GM19397 (cell line): ENCODE data around the gene ZBTB24.
"Not testable (repeated sequence)": the region's sequence is repeated elsewhere in the genome, so short reads cannot be mapped to it uniquely, and the experiment has no call there.

Experiments
- ATAC-seq: cut with Tn5 transposase; IDR thresholded peaks from one replicate; pipeline ENCODE4 v1.9.1; 2021; ENCODE audit warnings: mild to moderate bottlenecking, moderate library complexity; ENCODE audit not compliant: unreplicated experiment

ZBTB24 gene

DNA sequence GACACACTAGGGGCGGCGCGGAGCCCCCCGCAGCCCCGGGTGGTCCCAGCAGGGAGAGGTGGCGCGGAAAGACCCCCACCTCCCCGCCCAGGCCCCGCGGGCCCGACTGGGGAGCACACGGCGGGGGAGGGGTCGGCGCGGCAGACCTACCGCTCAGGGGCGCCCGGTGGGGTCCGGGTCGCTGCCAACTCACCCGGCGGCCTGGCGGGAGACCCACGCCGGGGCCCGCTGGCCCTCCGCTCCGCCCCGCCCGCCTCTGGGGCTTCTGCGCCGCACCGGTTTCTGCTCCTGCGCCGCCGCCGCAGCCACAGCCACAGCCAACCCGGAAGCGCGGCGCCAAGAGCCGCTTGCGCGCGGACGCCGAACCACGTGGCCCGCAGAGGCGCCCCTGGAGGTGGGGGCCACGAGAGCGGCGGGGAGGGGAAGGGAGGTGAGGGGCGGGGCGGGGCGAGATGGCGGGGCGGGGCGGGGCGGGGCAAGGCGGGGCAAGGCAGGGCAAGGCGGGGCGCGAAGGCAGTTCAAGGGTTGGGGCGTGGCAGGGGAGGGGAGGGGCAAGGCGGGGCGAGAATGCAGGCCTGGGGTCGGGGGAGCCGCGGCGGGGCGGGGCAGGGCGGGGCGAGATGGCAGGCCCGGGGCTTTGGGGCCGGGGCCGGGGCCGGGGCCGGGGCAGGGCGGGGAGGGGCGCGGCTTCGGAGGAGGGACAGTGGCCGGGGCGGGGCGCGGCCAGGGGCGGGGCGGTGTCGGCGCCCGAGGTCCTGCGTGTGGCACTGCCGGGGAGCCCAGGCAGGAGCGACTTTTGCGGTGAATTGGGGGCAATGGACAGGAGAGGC, at the start of gene ZBTB24:
Gene ZBTB24 (minus strand): TSS at position 315 of the 830 bp plus-strand sequence. CDS start 1,193 bp downstream, outside the sequence.
- ATAC-seq: peak; percentile 92

DNA sequence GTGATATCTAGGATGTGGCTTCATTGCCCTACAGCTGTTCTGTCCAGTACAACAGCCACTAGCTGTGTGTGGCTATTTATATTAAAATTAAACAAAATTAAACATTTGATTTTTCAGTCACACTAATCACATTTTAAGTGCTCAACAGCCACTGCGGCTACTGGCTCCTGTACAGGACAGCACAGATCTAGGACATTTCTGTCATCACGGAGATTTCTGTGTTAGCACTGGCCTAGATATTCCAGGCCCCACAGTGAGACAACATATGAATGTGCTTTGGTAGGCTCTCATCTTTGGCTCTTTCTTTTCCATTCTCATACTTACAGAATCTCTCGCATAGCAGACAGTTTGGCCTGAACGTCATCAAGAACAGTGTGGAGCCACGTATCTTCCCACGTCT, 48.4 kb upstream of the ZBTB24 start:
- no peak for ATAC-seq

DNA sequence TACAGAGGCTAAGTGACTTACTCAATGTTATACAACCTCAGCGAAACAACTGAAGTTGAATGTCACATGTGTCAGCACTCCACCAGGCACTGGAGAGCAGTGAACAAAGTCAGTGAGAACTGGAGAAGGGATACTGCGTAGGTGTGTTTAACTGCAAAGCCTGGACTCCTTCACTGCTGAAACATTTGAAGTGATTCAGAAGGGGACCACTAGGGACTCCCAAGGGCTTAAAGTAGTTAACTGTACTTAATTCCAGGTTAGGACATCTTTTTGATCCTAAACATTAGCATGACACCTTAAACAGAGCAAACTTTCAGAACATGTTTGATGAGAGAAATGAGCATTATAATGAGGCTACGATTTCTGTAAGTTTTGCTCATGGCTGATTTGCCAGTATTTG, 45.0 kb upstream of the ZBTB24 start:
- ATAC-seq: no peak

DNA sequence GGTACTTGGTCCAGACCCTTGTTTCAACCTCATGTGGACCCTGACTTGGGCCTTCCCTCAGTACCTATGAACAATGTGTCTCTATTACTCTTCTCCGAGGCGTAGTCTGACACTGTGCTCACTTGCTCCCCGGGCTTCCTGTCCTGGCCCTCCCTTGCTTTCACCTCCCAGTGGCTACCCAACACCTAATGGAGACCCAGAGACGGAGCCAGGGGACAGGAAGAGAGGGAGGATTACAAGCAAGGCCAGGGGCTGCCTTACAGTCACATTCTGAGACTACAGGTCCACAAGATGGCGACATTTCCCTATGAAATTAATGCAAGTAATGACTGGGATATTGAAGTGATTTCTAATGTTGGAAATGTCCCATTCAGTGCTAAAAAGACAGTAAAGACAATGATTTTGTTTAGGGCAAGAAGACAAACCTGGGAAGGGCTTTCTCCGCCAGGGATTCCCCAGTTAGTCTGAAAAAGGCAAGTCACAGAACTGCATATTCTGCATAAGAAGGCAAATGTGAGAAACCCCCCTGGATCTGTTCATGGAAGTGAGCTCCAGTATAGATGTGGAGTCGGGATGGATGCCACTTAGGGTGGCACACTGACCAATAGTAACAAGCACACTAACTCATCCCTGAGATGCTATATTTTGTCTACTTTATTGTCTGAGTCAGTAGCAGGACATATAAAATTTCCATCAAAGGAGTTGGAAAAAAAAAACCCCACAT, 44.0 kb upstream of the ZBTB24 start:
- peak; percentile 55 for ATAC-seq

DNA sequence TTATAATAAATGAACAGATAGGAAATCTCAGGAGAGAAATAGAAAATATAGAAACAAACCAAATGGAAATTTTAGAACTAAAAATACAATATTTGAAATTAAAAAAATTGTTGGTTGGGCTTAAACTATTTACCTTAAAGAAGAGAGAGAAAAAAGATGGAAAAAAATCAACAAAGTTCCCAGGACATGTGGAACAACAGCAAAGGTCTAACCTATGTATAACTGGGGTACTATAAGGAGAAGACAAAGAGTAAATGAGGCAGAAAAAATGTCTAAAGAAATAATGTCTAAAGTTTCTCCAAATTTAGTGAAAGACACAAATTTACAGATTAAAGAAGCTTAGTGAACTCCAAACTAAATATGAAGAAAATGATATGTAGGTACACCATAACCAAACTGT, 41.1 kb upstream of the ZBTB24 start:
- no peak for ATAC-seq

DNA sequence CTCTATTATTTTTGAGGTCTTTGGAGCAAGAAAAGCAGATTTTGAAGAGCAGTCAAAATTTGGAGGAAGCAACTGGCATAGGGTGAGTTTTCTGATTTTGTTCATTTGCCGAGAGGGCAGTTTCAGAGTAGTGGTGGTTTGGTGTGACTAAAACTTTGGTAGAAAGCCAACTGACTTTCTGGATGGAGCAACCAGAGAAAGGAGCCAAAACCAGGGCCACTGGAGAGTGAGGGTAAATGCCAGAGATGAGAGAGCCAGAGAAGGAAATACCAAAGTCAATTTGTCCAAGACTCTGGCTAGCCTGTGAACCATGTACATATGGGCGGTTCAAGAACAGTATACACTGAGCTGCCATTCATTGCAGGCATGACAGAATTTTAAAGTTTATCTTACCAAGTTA, 40.5 kb upstream of the ZBTB24 start:
- no peak for ATAC-seq

DNA sequence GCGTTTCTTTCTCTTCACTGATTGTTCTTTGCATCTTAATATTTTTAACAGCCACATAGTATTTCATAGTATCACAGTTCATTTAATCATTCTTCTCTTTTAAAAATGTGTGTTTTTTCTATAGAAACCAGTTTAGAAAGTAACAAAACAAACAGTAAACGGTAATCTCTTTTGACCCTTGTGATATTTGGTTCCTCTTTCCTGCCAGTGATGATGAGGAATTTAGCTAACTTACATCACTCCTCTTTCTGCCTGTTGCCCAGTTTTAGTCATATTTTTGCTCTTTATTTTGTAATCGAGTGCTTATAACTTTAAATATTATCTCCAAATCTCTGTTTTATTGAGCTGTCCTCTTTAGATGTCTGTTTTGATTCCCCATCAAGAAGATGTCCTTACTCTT, 38.1 kb upstream of the ZBTB24 start:
- ATAC-seq: no peak

DNA sequence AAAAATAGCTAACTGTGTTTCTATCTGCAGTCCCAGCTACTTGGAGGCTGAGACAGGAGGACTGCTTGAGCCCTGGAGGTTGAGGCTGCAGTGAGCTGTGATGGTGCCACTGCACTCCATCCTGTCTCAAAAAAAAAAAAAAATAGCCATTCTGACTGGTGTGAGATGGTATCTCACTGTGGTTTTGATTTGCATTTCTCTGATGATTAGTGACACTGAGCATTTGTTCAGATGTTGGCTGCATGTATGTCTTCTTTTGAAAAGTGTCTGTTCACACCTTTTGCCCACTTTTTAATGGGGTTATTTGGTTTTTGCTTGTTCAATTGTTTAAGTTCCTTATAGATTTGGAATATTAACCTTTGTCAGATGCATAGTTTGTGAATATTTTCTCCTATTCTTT, 36.6 kb upstream of the ZBTB24 start:
- ATAC-seq: not testable (repeated sequence)

DNA sequence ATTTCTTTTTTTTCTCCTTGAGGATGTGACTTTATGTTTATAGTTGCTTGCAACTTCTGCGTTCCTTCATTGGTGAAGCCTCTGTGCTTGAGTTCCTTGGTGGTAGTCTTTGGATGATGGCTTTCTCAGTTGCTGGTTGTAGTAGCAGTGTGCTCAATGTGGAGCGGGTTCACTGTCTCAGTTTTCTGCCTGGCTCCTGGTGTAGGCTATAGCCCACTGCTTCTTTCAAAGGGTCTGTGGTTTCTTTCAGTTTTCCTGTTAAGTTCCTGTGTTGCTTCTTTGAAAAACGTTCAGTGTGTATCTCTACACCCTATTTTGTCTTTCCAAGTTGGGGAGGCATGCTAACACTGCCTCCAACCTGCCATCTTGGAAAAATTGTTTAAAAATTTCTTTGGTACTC, 33.9 kb upstream of the ZBTB24 start:
- ATAC-seq: no peak

DNA sequence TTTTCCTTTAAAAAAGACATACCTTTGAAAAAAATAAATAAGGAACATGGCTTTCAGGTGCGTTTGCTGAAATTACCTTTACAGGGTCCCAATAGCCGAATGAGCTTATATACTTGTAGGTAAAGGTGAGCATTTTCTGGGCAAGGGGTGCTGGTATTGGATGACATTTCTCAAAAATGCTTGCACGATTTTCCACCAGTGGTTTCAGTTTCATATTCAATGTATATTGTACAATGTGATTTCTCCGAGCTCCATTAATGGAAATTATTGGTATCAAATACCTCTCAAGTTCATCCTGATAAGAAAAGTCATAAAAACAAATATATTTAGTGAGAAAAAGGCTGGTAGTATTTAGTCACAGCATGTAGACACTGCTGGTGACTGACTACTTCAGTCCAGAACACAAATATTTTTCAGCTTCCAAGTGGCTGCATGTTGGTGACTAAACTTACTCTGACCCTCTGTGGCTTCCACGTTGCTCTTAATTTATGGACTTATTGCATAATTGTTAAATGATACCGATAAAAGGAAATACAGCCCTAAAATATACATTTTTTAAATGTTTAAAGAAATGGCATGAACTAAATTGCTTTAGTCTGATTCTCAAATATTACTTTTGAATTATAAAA, 32.9 kb upstream of the ZBTB24 start:
- ATAC-seq: no peak

DNA sequence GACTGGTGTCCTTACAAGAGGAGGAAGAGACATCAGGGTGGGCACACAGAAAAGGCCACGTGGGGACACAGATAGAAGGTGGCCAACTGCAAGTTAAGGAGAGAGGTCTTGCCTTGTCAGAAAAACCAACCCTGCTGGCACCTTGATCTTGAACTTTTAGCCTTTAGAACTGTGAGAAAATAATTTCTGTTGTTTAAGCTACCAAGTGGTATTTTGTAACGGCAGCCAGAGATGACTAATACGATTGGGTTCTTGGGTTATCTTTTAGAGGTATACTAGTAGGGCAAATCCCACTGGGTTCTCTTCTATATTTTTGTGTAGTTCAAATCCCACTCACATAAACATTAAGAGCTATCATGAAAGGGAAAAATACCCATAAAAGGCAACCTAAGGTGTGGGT, 31.9 kb upstream of the ZBTB24 start:
- no peak for ATAC-seq

DNA sequence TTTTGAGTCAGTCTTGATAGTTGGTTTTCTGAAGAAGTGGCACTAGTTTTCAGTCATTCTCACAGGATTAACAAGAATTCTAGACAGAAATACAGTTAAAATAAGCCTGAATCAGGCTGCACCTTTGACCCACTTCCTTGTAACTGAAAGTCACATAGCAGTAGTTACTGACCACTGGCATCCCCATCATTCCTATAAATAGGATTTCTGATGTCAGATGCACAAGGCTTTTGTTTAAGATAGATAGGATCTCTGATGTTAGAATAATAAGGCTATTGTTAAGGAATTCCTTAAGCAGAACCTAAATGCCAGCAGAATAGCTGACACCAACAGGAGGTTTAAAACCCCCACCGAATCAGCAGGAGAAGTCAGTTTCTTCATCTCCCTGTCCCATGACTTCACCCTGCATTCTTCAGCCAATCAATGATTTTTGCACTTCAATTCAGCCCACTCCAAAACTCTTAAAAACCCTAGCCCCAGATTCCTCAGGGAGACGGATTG, 30.6 kb upstream of the ZBTB24 start:
- no peak for ATAC-seq

DNA sequence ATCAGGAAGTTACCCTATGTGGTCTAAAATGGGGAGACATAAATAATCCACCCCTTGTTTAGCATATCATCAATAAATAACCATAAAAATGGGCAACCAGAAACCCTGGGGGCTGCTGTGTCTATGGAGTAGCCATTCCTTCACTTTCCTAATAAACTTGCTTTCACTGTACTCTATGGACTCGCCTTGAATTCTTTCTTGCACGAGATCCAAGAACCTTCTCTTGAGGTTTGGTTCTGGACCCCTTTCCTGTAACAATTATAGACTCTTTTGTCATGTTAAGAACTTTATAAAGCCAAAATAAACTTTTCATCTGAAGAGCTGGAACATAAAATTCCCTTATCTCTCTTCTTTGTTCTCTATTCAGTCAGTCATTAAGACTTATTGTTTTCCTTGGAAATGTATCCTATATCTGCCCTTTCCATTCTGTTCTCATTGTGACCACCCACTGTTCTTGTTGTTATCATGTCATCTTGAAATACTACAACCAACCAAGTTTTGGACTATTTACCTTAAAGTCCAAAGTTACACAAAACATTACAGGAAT, 29.3 kb upstream of the ZBTB24 start:
- ATAC-seq: no peak

DNA sequence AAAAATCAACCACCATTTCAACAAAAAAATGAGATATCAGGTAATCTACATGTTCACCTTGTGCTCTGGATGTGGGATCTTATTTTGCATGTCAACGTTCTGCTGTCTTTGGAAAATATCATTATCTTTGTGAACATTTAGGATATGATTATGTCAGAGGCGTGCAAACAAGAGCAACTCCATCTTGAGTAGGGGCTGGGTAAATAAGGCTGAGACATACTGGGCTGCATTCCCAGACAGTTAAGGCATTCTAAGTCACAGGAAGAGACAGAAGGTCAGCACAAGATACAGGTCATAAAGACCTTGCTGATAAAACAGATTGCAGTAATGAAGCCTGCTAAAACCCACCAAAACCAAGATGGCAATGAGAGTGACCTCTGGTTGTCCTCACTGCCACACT, 28.8 kb upstream of the ZBTB24 start:
- ATAC-seq: no peak

DNA sequence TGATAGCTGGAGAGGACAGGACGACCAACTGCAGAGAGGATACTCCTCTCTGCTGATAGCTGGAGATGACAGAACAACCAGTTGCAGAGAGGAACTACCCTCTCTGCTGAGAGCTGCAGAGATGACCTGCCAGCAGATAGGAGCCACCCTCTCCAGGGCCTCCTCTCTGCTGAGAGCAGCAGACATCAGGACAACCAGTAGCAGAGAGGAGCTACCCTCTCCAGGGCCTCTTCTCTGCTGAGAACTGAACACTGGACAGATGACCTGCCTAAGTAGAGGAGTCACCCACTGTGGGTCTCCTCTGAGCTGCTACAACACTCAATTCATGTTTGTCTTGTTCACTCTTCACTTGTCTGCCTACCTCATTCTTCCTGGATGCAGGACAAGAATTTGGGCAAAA, 27.3 kb upstream of the ZBTB24 start:
- ATAC-seq: no peak

DNA sequence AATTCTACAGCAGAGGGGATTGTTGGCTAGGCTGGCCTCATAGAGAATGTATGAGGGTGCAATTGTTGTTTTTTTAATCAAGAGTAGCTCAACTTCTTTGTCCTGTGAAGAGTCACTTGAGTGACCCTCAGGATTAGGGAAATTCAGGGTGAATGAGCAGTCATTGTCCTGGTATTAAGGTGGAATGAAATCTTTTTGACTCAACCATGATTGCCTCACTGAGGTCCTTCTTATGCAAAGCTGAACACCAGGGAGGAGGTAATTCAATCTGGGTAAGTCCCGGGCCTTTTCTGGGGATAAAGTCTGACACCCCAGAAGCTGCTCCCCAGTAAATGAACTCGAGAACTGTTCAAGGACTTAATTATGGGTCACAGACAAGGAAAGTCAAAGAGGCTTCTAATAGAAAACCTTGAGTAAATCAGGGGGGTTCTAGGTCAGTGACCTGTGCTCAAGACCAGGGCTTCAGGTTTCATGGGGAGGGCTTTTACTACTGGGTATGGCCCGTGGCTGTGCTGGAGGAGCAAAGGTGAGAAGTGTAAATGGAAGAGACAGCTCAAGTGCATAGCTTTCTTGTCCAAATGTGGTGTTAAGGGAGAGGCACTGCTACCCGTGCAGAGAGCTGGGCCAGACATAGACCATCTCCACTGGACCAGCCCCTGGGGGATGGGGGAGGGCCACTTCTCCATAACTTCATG, 25.3 kb upstream of the ZBTB24 start:
- no peak for ATAC-seq

DNA sequence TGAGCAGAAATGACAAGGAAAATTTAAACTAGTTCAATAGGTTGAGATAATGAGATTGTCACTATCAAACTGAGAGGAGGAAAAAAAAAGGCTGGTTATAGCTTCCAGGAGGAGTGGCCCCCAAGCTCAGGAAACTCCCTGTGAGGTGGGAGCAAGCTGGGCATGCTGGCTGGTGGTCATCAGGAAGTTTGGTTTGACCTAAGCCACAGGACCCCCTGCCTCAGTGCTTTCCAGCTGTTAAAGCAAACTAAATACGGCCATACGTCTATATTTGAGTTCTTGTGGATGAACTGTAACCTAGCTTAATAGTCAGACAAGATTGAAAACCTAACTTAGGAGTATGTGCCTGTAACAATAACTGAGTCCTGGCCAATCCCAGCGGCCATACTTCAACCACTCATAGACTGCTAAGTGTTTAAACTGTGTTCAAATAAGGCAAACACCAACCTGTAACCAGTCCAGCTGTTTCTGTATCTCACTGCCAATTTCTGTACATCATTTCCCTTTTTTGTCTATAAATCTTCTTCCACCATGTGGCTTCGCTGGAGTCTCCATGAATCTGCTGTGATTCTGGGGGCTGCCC, 24.6 kb upstream of the ZBTB24 start:
- ATAC-seq: no peak

DNA sequence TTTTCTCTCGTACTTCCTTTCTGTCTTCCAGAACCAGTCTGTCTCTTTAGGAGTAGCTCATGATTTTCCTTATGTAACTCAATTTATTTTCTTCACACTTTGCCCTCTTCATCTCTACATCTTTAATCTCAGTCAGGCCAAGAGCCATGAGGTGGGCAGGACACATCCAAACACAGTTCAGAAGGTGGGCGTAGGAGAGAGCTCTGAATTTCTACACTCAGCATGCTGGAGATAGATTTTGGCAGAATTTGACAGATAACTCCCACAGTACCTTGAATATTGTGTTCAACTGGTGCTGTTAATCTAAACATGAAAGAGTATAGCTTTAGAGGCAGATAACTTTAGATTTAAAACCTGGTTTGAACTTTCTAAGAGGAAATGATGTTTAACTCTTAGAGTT, 23.8 kb upstream of the ZBTB24 start:
- ATAC-seq: no peak

DNA sequence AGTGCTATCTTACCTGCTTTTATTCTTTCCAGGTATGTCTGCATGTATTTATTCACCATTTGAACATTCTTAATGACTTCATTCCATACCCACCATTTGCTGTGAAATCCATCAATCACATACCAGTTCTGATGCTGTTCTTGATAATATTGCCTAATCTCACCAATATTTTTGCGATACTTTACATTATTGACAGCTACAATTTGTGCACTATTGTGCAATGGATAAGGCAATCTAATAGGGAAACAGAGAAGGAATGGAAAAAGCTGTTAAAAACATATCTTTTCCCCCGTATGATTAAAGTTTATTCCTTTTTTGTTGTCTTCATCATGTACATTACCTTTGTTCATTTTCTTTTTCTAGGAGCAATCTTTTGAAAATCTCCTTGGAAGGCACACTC, 23.3 kb upstream of the ZBTB24 start:
- ATAC-seq: no peak
